GM21515 (cell line): ENCODE results near the gene INHBC.
"Not testable (repeated sequence)": the region's sequence is repeated elsewhere in the genome, so short reads cannot be mapped to it uniquely, and the experiment has no call there.

Experiments
- ATAC-seq: cut with Tn5 transposase; IDR thresholded peaks from one replicate; pipeline ENCODE4 v1.9.1; 2021; ENCODE audit not compliant: unreplicated experiment

Gene INHBC

DNA sequence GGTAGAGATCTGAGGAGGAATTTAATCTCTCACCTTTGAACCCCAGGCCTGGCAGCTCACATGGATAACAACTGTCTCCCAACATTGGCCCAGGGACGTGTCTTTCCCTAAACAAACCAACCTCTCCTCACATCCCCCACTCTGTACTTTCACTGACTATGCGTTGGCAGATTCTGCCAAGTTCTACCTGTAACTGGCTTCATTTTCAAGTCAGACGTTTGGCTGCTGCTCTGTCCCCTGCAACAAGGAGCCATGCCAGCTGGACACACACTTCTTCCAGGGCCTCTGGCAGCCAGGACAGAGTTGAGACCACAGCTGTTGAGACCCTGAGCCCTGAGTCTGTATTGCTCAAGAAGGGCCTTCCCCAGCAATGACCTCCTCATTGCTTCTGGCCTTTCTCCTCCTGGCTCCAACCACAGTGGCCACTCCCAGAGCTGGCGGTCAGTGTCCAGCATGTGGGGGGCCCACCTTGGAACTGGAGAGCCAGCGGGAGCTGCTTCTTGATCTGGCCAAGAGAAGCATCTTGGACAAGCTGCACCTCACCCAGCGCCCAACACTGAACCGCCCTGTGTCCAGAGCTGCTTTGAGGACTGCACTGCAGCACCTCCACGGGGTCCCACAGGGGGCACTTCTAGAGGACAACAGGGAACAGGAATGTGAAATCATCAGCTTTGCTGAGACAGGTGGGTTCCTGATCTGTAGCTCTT is at the start of gene INHBC:
INHBC (plus strand) TSS at position 268 of the 707 bp plus-strand sequence; CDS start at position 371, 103 bp downstream.
- no peak for ATAC-seq

DNA sequence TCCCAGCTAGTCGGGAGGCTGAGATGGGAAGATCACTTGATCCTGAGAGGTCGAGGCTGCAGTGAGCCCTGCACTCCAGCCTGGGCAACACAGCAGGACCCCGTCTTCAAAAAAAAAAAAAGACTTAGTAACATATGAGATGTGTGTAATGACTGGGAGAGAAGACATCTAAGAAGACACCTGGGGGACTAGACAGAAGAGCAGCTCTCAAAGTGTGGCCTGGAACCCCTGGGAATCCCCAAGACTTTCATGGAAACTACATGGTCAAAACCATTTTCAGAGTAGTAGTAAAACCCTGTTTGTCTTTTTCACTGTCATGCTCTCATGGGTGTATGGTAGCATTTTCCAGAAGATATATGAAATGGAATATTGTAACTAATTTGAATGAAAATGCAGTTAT is 49.0 kb upstream of the INHBC start:
- ATAC-seq, result no peak

DNA sequence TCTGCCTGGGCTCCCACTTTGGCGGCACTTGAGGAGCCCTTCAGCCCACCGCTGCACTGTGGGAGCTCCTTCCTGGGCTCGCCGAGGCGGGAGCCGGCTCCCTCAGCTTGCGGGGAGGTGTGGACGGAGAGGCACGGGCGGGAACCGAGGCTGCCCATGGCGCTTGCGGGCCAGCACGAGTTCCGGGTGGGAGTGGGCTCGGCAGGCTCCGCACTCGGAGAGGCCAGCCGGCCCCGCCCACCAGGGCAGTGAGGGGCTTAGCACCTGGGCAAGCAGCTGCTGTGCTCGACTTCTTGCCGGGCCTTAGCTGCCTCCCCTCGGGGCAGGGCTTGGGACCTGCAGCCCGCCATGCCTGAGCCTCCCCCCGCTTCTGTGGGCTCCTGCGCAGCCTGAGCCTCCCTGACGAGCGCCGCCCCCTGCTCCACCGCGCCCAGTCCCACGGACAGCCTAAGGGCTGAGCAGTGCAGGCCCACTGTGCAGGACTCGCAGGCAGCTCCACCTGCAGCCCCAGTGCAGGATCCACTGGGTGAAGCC is 48.3 kb upstream of the INHBC start:
- no peak for ATAC-seq

- ATAC-seq, result no peak
Measured at GRCh38 chr12:57388425-57388824, 46.2 kb upstream of the INHBC start.

- ATAC-seq, result no peak
Measured at GRCh38 chr12:57389033-57389432, 45.6 kb upstream of the INHBC start.

DNA sequence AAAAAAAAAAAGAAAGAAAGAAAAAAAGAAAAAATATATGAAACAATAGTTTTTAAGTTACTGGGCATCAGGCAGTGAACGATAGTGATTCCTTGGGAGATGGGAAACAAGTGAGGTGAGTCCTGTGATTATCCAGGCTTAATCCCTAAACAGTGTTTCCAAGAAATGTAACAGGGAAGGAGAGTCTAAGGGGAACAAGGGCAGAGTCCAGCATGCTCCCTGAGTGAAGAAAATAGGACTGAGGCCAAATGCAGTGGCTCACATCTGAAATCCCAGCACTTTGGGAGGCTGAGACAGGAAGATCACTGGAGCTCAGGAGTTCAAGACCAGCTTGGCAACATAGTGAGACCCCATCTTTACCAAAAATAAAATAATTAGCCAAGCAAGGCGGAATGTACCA is 44.4 kb upstream of the INHBC start:
- ATAC-seq, result no peak

GRCh38 chr12:57395121-57395520 is 39.5 kb upstream of the INHBC start:
- no peak for ATAC-seq

DNA sequence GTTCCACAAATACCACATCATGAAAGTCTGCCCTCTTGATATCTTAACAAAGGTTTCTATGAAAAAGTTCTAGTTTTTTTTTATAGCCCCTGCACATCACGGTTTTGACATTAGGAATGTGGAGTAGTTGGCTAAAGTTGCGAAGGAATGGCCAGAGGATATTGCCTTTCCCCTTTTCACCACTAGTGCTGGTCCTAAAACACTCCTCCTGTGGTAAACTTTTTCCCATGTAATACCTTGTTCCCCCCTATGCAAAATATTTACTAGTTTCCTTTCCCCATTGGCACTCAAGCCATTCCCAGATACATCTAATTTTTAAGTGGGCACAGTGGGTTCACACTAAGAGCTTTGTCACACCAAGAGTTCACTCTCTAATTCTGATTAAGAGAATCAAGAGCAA is 37.1 kb upstream of the INHBC start:
- ATAC-seq, result no peak

GRCh38 chr12:57399718-57400463 is 34.7 kb upstream of the INHBC start:
- not testable (repeated sequence) for ATAC-seq

DNA sequence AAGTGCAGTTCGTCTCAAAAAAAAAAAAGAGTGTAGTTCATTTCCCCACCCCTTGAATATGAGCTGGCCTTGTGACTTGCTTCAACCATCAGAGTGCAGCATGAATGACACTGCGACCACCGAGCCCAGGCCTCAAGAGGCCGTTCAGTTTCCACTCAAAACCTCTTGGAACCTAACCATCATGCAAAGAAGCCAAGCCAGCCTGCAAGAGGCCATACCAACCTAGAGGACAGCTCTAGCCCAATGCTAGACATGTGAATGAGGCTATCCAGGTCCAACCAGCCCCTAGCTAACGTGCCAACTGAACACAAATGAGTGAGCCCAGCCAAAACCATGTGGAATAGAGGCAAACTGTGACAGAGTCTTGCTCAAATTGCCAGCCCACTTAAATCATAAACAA is 33.4 kb upstream of the INHBC start:
- ATAC-seq, result no peak

DNA sequence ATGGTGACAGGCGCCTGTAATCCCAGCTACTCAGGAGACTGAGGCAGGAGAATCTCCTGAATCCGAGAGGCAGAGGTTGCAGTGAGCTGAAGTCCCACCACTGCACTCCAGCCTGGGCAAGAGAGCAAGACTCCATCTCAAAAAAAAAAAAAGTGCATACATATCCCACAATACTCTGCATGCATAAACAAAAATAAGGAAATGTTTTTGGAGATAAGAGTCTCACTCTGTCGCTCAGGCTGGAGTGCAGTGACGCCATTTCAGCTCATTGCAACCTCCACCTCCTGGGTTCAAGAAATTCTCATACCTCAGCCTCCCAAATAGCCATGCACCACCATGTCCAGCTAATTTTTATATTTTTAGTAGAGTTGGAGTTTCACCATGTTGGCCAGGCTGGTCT is 32.4 kb upstream of the INHBC start:
- ATAC-seq, result not testable (repeated sequence)

GRCh38 chr12:57404966-57405640 is 29.5 kb upstream of the INHBC start:
- no peak for ATAC-seq

GRCh38 chr12:57410534-57410933 is 24.1 kb upstream of the INHBC start:
- ATAC-seq, result no peak

DNA sequence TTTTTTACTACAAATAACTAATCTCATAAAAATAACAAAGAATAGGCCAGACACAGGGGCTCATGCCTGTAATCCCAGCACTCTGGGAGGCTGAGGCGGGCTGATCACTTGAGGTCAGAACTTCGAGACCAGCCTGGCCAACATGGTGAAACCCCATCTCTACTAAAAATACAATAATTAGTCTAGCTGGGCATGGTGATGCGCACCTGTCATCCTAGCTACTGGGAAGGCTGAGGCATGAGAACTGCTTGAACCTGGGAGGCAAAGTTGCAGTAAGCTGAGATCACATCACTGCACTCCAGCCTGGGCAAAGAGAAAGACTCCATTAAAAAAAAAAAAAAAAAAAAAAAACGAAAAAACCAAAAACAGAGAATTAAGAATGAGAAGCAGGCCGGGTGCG is 20.4 kb upstream of the INHBC start:
- ATAC-seq, result not testable (repeated sequence)

DNA sequence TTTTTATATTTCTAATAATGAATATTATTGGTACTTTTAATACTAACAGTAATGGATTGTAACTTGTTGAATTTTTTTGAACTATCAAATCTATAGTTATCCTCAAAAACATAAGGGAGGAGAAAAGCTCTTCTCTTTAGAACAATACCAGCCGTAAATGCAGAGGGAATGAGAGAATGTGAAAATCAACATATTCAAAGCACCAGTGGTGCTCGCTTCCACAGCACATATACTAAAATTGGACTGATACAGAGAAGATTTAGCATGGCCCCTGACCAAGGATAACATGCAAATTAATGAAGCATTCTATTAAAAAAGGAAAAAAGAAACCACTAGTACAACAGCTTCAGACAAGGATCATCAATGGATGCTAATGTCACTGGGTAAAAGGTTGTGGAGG is 19.5 kb upstream of the INHBC start:
- ATAC-seq, result no peak

DNA sequence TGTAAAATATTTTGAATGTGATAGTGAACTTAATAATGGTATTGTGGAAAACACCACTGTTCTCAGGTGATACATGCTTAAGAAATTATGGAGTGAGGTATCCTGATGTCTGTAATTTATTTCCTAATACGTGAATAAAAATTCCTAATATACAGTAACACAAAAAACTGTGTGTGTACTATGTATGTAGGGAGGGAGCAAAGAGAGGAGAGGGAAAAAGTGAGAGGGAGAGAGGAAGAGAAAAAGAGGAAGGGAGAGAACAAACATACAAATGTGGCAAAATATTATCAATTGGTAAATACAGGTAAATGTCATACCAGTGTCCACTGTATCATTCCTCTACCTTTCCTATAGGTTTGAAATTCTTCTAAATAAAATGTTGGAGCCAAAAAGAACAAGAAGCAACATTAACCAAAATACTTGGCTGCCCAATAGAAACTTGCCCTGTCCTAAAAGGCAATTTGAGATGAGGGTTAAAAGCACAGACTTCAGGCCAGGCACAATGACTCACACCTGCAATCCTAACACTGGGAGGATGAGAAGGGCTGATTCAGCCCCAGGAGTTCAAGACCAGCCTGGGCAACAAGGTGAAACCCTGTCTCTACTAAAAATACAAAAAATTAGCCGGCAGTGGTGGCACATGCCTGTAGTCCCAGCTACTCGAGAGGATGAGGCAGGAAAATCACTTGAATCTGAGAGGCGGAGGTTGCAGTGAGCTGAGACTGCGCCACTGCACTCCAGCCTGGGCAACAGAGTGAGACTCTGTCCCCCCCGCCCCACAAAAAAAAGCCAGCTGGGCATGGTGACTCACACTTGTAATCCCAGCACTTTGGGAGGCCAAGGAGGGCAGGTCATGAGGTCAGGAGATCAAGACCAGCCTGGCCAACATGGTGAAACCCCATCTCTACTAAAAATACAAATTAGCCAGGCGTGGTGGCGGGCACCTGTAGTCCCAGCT is 18.3 kb upstream of the INHBC start:
- ATAC-seq, result no peak

GRCh38 chr12:57418255-57418654 is 16.3 kb upstream of the INHBC start:
- no peak for ATAC-seq

GRCh38 chr12:57419495-57419894 is 15.1 kb upstream of the INHBC start:
- no peak for ATAC-seq

DNA sequence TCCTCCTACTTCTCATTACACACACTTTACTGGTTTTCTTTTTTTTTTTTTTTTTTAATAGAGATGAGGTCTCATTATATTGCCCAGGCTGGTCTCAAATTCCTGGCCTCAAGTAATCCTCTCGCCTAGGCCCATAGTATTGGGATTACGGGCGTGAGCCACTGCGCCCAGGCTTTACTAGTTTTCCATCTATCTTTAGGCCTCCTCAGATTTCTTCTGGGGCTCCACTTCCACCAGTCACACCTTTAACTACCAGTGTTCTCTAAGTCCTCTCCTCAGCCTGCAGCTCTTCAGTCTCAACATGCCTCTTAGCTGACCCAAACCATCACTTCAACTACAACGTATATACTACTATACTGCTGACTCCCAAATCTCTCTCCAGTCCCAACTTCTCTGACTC is 14.1 kb upstream of the INHBC start:
- ATAC-seq, result no peak

- ATAC-seq, result not testable (repeated sequence)
Measured at GRCh38 chr12:57426948-57427347, 7.6 kb upstream of the INHBC start.

- ATAC-seq, result no peak
Measured at GRCh38 chr12:57428965-57429364, 5.6 kb upstream of the INHBC start.
